SH-SY5Y (cell line): ENCODE measurements around the gene GPRASP3.

ENCODE experiments used
- GATA2 ChIP-seq: IDR thresholded peaks from 2 replicates; pipeline ENCODE4 v1.6.1; 2011; ENCODE audit warnings: mild to moderate bottlenecking, low read depth, low read length
- GATA3 ChIP-seq: IDR thresholded peaks from 2 replicates; pipeline ENCODE4 v1.6.1; 2011; ENCODE audit warnings: low read depth, mild to moderate bottlenecking, low read length, moderate library complexity

DNA sequence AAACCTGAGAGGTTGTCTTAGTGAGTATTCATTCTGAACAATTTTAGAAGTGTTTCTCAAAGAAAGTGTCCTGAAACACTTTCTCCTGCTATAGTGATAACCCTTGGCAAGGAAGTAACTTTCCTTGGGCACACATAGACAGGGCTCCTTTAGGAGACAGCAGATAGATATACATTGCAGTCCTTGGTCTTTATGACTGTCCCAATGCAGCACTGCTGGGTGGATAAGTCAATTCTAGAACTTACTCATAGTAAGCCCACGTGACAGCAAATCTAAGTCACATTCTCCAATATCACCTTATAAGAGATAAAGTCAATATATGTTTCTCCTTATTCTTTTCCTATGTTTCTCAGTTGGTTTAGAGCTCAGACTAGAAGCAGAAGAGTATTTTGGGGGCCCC lies 46.7 kb downstream of the GPRASP3 start:
- TF ChIP-seq GATA2 (no peak), GATA3 (no peak)
